Measurements from ENCODE around the gene RIPOR2.
A peak's percentile ranks its signal among the peaks of the same experiment; 100 is the strongest.
"Not testable (repeated sequence)": the region's sequence is repeated elsewhere in the genome, so short reads cannot be mapped to it uniquely, and the experiment has no call there.

Gene RIPOR2

GRCh38 chr6:24923885-24924401 lies 11.8 kb downstream of the RIPOR2 start:
- H3K4me3 ChIP-seq (ENCODE audit: low read depth in 1 of 2, low read length in 2 of 2), result no peak overlapping the region
- H3K4me1 ChIP-seq (ENCODE audit: insufficient read depth, low read length), result peaks cover 3% of the 10 kb centered on the region
- H3K9me3 ChIP-seq (ENCODE audit: low read length), result no peaks in the 10 kb centered on the region

GRCh38 chr6:24922814-24923213 lies 12.9 kb downstream of the RIPOR2 start:
- Histone ChIP-seq H3K4me1 (ENCODE audit: insufficient read depth, low read length) (no peaks in the 10 kb centered on the region), H3K27ac (ENCODE audit: low read depth, low read length) (no peak overlapping the region), H3K27me3 (ENCODE audit: control insufficient read depth in 1 of 2, insufficient read depth in 2 of 2, low read length in 2 of 2) (no peaks in the 10 kb centered on the region), H3K36me3 (ENCODE audit: insufficient read depth, low read length) (no peaks in the 10 kb centered on the region), H3K4me3 (ENCODE audit: low read depth in 1 of 2, low read length in 2 of 2) (no peak overlapping the region), H3K9ac (ENCODE audit: low read length) (no peak overlapping the region), H3K9me3 (ENCODE audit: low read length) (no peaks in the 10 kb centered on the region)

More at GRCh38 chr6:24923885-24924401, 11.8 kb downstream of the RIPOR2 start:
- Histone ChIP-seq H3K27ac (ENCODE audit: low read depth, low read length) (no peak overlapping the region), H3K9ac (ENCODE audit: low read length) (no peak overlapping the region), H3K36me3 (ENCODE audit: insufficient read depth, low read length) (no peaks in the 10 kb centered on the region), H3K27me3 (ENCODE audit: control insufficient read depth in 1 of 2, insufficient read depth in 2 of 2, low read length in 2 of 2) (no peaks in the 10 kb centered on the region)

GRCh38 chr6:24922170-24922569 lies 13.6 kb downstream of the RIPOR2 start:
- no peaks in the 10 kb centered on the region for H3K27me3 ChIP-seq (ENCODE audit: control insufficient read depth in 1 of 2, insufficient read depth in 2 of 2, low read length in 2 of 2)
- H3K36me3 ChIP-seq (ENCODE audit: insufficient read depth, low read length), result no peaks in the 10 kb centered on the region
- no peak overlapping the region for H3K27ac ChIP-seq (ENCODE audit: low read depth, low read length)
- no peak overlapping the region for H3K4me3 ChIP-seq (ENCODE audit: low read depth in 1 of 2, low read length in 2 of 2)
- H3K4me1 ChIP-seq (ENCODE audit: insufficient read depth, low read length), result no peaks in the 10 kb centered on the region
- no peaks in the 10 kb centered on the region for H3K9me3 ChIP-seq (ENCODE audit: low read length)
- no peak overlapping the region for H3K9ac ChIP-seq (ENCODE audit: low read length)

GRCh38 chr6:24920136-24920535 lies 15.6 kb downstream of the RIPOR2 start:
- Histone ChIP-seq H3K4me3 (ENCODE audit: low read depth in 1 of 2, low read length in 2 of 2) (no peak overlapping the region), H3K27me3 (ENCODE audit: control insufficient read depth in 1 of 2, insufficient read depth in 2 of 2, low read length in 2 of 2) (no peaks in the 10 kb centered on the region), H3K4me1 (ENCODE audit: insufficient read depth, low read length) (no peaks in the 10 kb centered on the region), H3K27ac (ENCODE audit: low read depth, low read length) (no peak overlapping the region), H3K36me3 (ENCODE audit: insufficient read depth, low read length) (no peaks in the 10 kb centered on the region), H3K9me3 (ENCODE audit: low read length) (no peaks in the 10 kb centered on the region), H3K9ac (ENCODE audit: low read length) (no peak overlapping the region)

- no peak overlapping the region for H3K27ac ChIP-seq (ENCODE audit: low read depth, low read length)
- H3K36me3 ChIP-seq (ENCODE audit: insufficient read depth, low read length), result no peaks in the 10 kb centered on the region
- H3K27me3 ChIP-seq (ENCODE audit: control insufficient read depth in 1 of 2, insufficient read depth in 2 of 2, low read length in 2 of 2), result no peaks in the 10 kb centered on the region
- no peaks in the 10 kb centered on the region for H3K9me3 ChIP-seq (ENCODE audit: low read length)
- H3K4me3 ChIP-seq (ENCODE audit: low read depth in 1 of 2, low read length in 2 of 2), result no peak overlapping the region
- no peaks in the 10 kb centered on the region for H3K4me1 ChIP-seq (ENCODE audit: insufficient read depth, low read length)
- H3K9ac ChIP-seq (ENCODE audit: low read length), result no peak overlapping the region
Measured at GRCh38 chr6:24919056-24919892, 16.5 kb downstream of the RIPOR2 start.

GRCh38 chr6:24918641-24919055 lies 17.1 kb downstream of the RIPOR2 start:
- no peaks in the 10 kb centered on the region for H3K36me3 ChIP-seq (ENCODE audit: insufficient read depth, low read length)
- no peak overlapping the region for H3K27ac ChIP-seq (ENCODE audit: low read depth, low read length)
- no peaks in the 10 kb centered on the region for H3K27me3 ChIP-seq (ENCODE audit: control insufficient read depth in 1 of 2, insufficient read depth in 2 of 2, low read length in 2 of 2)
- no peaks in the 10 kb centered on the region for H3K9me3 ChIP-seq (ENCODE audit: low read length)
- H3K9ac ChIP-seq (ENCODE audit: low read length), result no peak overlapping the region
- no peak overlapping the region for H3K4me3 ChIP-seq (ENCODE audit: low read depth in 1 of 2, low read length in 2 of 2)
- no peaks in the 10 kb centered on the region for H3K4me1 ChIP-seq (ENCODE audit: insufficient read depth, low read length)

- Histone ChIP-seq H3K9me3 (ENCODE audit: low read length) (no peaks in the 10 kb centered on the region), H3K9ac (ENCODE audit: low read length) (no peak overlapping the region), H3K36me3 (ENCODE audit: insufficient read depth, low read length) (no peaks in the 10 kb centered on the region), H3K27ac (ENCODE audit: low read depth, low read length) (no peak overlapping the region), H3K4me3 (ENCODE audit: low read depth in 1 of 2, low read length in 2 of 2) (no peak overlapping the region), H3K4me1 (ENCODE audit: insufficient read depth, low read length) (peaks cover 8% of the 10 kb centered on the region), H3K27me3 (ENCODE audit: control insufficient read depth in 1 of 2, insufficient read depth in 2 of 2, low read length in 2 of 2) (no peaks in the 10 kb centered on the region)
Measured at GRCh38 chr6:24916496-24916895, 19.3 kb downstream of the RIPOR2 start.

- Histone ChIP-seq H3K27me3 (ENCODE audit: control insufficient read depth in 1 of 2, insufficient read depth in 2 of 2, low read length in 2 of 2) (no peaks in the 10 kb centered on the region), H3K9ac (ENCODE audit: low read length) (no peak overlapping the region), H3K27ac (ENCODE audit: low read depth, low read length) (no peak overlapping the region), H3K4me3 (ENCODE audit: low read depth in 1 of 2, low read length in 2 of 2) (no peak overlapping the region), H3K9me3 (ENCODE audit: low read length) (no peaks in the 10 kb centered on the region), H3K36me3 (ENCODE audit: insufficient read depth, low read length) (no peaks in the 10 kb centered on the region), H3K4me1 (ENCODE audit: insufficient read depth, low read length) (peaks cover 11% of the 10 kb centered on the region)
Measured at GRCh38 chr6:24915641-24916040, 20.1 kb downstream of the RIPOR2 start.

- not testable (repeated sequence) for H3K27me3 ChIP-seq (ENCODE audit: control insufficient read depth in 1 of 2, insufficient read depth in 2 of 2, low read length in 2 of 2); H3K9ac ChIP-seq (ENCODE audit: low read length); H3K27ac ChIP-seq (ENCODE audit: low read depth, low read length); H3K9me3 ChIP-seq (ENCODE audit: low read length); H3K4me3 ChIP-seq (ENCODE audit: low read depth in 1 of 2, low read length in 2 of 2); H3K36me3 ChIP-seq (ENCODE audit: insufficient read depth, low read length)
- peaks cover 17% of the 10 kb centered on the region for H3K4me1 ChIP-seq (ENCODE audit: insufficient read depth, low read length)
Measured at GRCh38 chr6:24914082-24914481, 21.7 kb downstream of the RIPOR2 start.

GRCh38 chr6:24911796-24912382 lies 23.9 kb downstream of the RIPOR2 start:
- no peaks in the 10 kb centered on the region for H3K27me3 ChIP-seq (ENCODE audit: control insufficient read depth in 1 of 2, insufficient read depth in 2 of 2, low read length in 2 of 2)
- no peak overlapping the region for H3K27ac ChIP-seq (ENCODE audit: low read depth, low read length)
- H3K9ac ChIP-seq (ENCODE audit: low read length), result no peak overlapping the region
- no peaks in the 10 kb centered on the region for H3K36me3 ChIP-seq (ENCODE audit: insufficient read depth, low read length)
- H3K4me3 ChIP-seq (ENCODE audit: low read depth in 1 of 2, low read length in 2 of 2), result peak overlapping the region in 1 of 2 donors; percentile 65
- peaks cover 29% of the 10 kb centered on the region for H3K4me1 ChIP-seq (ENCODE audit: insufficient read depth, low read length)
- H3K9me3 ChIP-seq (ENCODE audit: low read length), result no peaks in the 10 kb centered on the region

GRCh38 chr6:24910961-24911725 lies 24.6 kb downstream of the RIPOR2 start:
- H3K4me1 ChIP-seq (ENCODE audit: insufficient read depth, low read length), result peaks cover 29% of the 10 kb centered on the region
- no peak overlapping the region for H3K9ac ChIP-seq (ENCODE audit: low read length)
- H3K27me3 ChIP-seq (ENCODE audit: control insufficient read depth in 1 of 2, insufficient read depth in 2 of 2, low read length in 2 of 2), result no peaks in the 10 kb centered on the region
- no peaks in the 10 kb centered on the region for H3K9me3 ChIP-seq (ENCODE audit: low read length)
- peak overlapping the region; percentile 56 for H3K27ac ChIP-seq (ENCODE audit: low read depth, low read length)
- H3K36me3 ChIP-seq (ENCODE audit: insufficient read depth, low read length), result no peaks in the 10 kb centered on the region
- H3K4me3 ChIP-seq (ENCODE audit: low read depth in 1 of 2, low read length in 2 of 2), result peak overlapping the region; percentile 65
